HL-60 (cell line): Measurements from ENCODE around the gene COX6A1.

Experiments
- DNase-seq, 2 experiments: peaks; one replicate each; pipeline ENCODE4 v3.0.0-alpha.2; 2010 to 2020; ENCODE audit warnings: low read depth in 1 of 2, low spot score in 1 of 2
- H3K27ac ChIP-seq: fragments of 250-450 bp; sonication (Bioruptor Pico); replicated peaks from 2 replicates; pipeline ENCODE4 v1.5.1; 2020; ENCODE audit warnings: mild to moderate bottlenecking, moderate library complexity
- H3K27me3 ChIP-seq: fragments of 250-450 bp; sonication (Bioruptor Pico); 2 replicates; pipeline ENCODE4 v1.5.1; 2021; ENCODE audit warnings: mild to moderate bottlenecking, moderate library complexity; ENCODE audit not compliant: insufficient read depth, poor library complexity, severe bottlenecking
- H3K4me3 ChIP-seq: replicated peaks from 2 replicates; pipeline ENCODE4 v1.5.1; 2011; ENCODE audit warnings: mild to moderate bottlenecking, control low read depth, low read length; ENCODE audit not compliant: insufficient read depth
- CTCF ChIP-seq: IDR thresholded peaks from one replicate; pipeline ENCODE4 v1.5.1; 2011; ENCODE audit warnings: low read length, control low read depth, inconsistent platforms; ENCODE audit not compliant: insufficient read depth
- GABPA ChIP-seq: IDR thresholded peaks from 2 replicates; pipeline ENCODE4 v1.6.1; 2012; ENCODE audit warnings: low read depth
- POLR2AphosphoS5 ChIP-seq: IDR thresholded peaks from 2 replicates; pipeline ENCODE4 v1.6.1; 2012; ENCODE audit warnings: low read depth
- REST ChIP-seq: IDR thresholded peaks from 2 replicates; pipeline ENCODE4 v1.6.1; 2012; ENCODE audit warnings: low read depth; ENCODE audit not compliant: insufficient replicate concordance
- SPI1 ChIP-seq: IDR thresholded peaks from 2 replicates; pipeline ENCODE4 v1.6.1; 2012; ENCODE audit warnings: low read depth, mild to moderate bottlenecking, borderline replicate concordance

Gene COX6A1

GRCh38 chr12:120428597-120429229, 9.2 kb upstream of the COX6A1 start:
- no peak overlapping the region for H3K27ac ChIP-seq
- no peak for DNase-seq
- H3K27me3 ChIP-seq = no peaks in the 10 kb centered on the region
- TF ChIP-seq REST = no peak
- TF ChIP-seq POLR2AphosphoS5 = no peak
- TF ChIP-seq GABPA = no peak
- no peak for TF ChIP-seq CTCF
- TF ChIP-seq SPI1 = no peak
- H3K4me3 ChIP-seq = no peak overlapping the region

- H3K27ac ChIP-seq = no peak overlapping the region
- no peaks in the 10 kb centered on the region for H3K27me3 ChIP-seq
- TF ChIP-seq SPI1 = no peak
- TF ChIP-seq GABPA = no peak
- no peak for TF ChIP-seq REST
- TF ChIP-seq CTCF = no peak
- TF ChIP-seq POLR2AphosphoS5 = no peak
- no peak for DNase-seq
- no peak overlapping the region for H3K4me3 ChIP-seq
Observed at GRCh38 chr12:120429368-120429767, 8.5 kb upstream of the COX6A1 start.

GRCh38 chr12:120432772-120433525, 5.0 kb upstream of the COX6A1 start:
- no peak overlapping the region for H3K27ac ChIP-seq
- TF ChIP-seq SPI1 (0 out of 2 replicates have a peak, but pooled peaks have one; percentile 6), POLR2AphosphoS5 (no peak)
- no peak for DNase-seq
- no peak overlapping the region for H3K4me3 ChIP-seq
- H3K27me3 ChIP-seq = no peaks in the 10 kb centered on the region

- DNase-seq = no peak
- Histone ChIP-seq H3K27ac (peak overlapping the region; percentile 87), H3K27me3 (no peaks in the 10 kb centered on the region), H3K4me3 (peak overlapping the region; percentile 95)
- TF ChIP-seq GABPA (no peak), CTCF (no peak), POLR2AphosphoS5 (no peak; the same call in 1 of the 2 replicates)
Observed at GRCh38 chr12:120438495-120439198, 734 bp downstream of the COX6A1 start.
